HepG2 (cell line): ENCODE results near the gene LCE2A. TPM values are rescaled to one million over a fixed set of nuclear protein-coding genes. Genes with fewer than 3 reads are reported as not detected.

ENCODE experiments used
- ATAC-seq: fragments of 200-7000 bp; cut with Tn5 transposase; 3 replicates; pipeline ENCODE4 v1.9.1; 2020; ENCODE audit warnings: mild to moderate bottlenecking, moderate library complexity
- BruUV-seq: library from RNA; stranded (reverse); fragments of 400-500 nt; replicated peaks from 2 replicates; lab custom pipeline; 2021; lab: Mats Ljungman, UMichigan
- CTCF ChIA-PET: fragments of 300-600 bp; formaldehyde crosslinking; extraction: SDS; loops from one replicate; lab custom pipeline; 2021; ENCODE audit warnings: low total read pairs, inconsistent platforms, low intra/inter-chr PET ratio; lab: Yijun Ruan, JAX
- POLR2A ChIA-PET: fragments of 350-600 bp; sonication (Branson Sonifier 250); formaldehyde crosslinking; loops from one replicate; lab custom pipeline; 2020; ENCODE audit warnings: antibody characterized with exemption, inconsistent platforms; lab: Yijun Ruan, JAX
- DNase-seq: peaks from one replicate; pipeline ENCODE4 v3.0.0-alpha.2; 2015; ENCODE audit warnings: low spot score
- FAIRE-seq: peaks from 3 replicates; lab custom pipeline; 2011; peaks lifted over from hg19 to GRCh38; lab: Jason Lieb, UNC
- H2AFZ ChIP-seq: one replicate; pipeline ENCODE4 v1.6.1; 2011; ENCODE audit warnings: low read length, inconsistent platforms
- H3K27ac ChIP-seq: fragments of 300-600 bp; 3 replicates; pipeline ENCODE4 v1.8.0; 2011; ENCODE audit warnings: mixed run types, mild to moderate bottlenecking, mixed read lengths, low read length, inconsistent platforms; ENCODE audit not compliant: insufficient read depth; ENCODE audit errors: extremely low read length
- H3K27me3 ChIP-seq, 2 experiments: fragments of 200-600 bp in 1 of 2; 2 replicates in 1 of 2; 3 replicates in 1 of 2; pipeline versions ENCODE4 v1.6.0 to v1.8.0; 2011; ENCODE audit warnings: low read length in 2 of 2, mild to moderate bottlenecking in 2 of 2, moderate library complexity in 2 of 2, inconsistent platforms in 1 of 2; ENCODE audit not compliant: insufficient read depth in 2 of 2, control insufficient read depth in 1 of 2
- H3K36me3 ChIP-seq, 2 experiments: fragments of 200-600 bp in 1 of 2; replicated peaks in 1 of 2; 2 replicates in 1 of 2; 3 replicates in 1 of 2; pipeline versions ENCODE4 v1.5.1 to v1.8.0; 2011; ENCODE audit warnings: low read length in 2 of 2, inconsistent platforms in 1 of 2; ENCODE audit not compliant: insufficient read depth in 2 of 2, control insufficient read depth in 1 of 2
- H3K4me1 ChIP-seq: 2 replicates; pipeline ENCODE4 v1.5.1; 2012; ENCODE audit warnings: low read length, inconsistent platforms; ENCODE audit not compliant: insufficient read depth
- H3K4me2 ChIP-seq: 2 replicates; pipeline ENCODE4 v1.6.0; 2011; ENCODE audit warnings: low read depth, low read length, inconsistent platforms
- H3K4me3 ChIP-seq, 3 experiments: fragments of 200-600 bp in 1 of 3; sonication (generic), shearing (Covaris generic) in 1 of 3; replicated peaks in 1 of 3; 2 replicates each; pipeline ENCODE4 v1.5.1; 2011 to 2016; ENCODE audit warnings: low read length in 3 of 3, inconsistent platforms in 2 of 3, low read depth in 2 of 3, mild to moderate bottlenecking in 2 of 3, control low read depth in 1 of 3, mixed read lengths in 1 of 3; ENCODE audit not compliant: insufficient read depth in 1 of 3
- H3K79me2 ChIP-seq: one replicate; pipeline ENCODE4 v1.6.1; 2011; ENCODE audit warnings: low read length, inconsistent platforms; ENCODE audit not compliant: insufficient read depth
- H3K9ac ChIP-seq: 2 replicates; pipeline ENCODE4 v1.6.0; 2011; ENCODE audit warnings: mild to moderate bottlenecking, low read depth, low read length, inconsistent platforms; ENCODE audit not compliant: insufficient read depth
- H3K9me3 ChIP-seq: 2 replicates; pipeline ENCODE4 v1.5.1; 2012; ENCODE audit warnings: mild to moderate bottlenecking, low read length
- H4K20me1 ChIP-seq: 2 replicates; pipeline ENCODE4 v1.6.0; 2011; ENCODE audit warnings: inconsistent platforms, mild to moderate bottlenecking, low read length, moderate library complexity; ENCODE audit not compliant: insufficient read depth
- BATF2 ChIP-seq: sonication (generic); formaldehyde crosslinking; IDR thresholded peaks from 2 replicates; pipeline ENCODE4 v1.8.0; 2022; ENCODE audit warnings: mild to moderate bottlenecking, missing genetic modification reagents, moderate library complexity
- CSRNP1 ChIP-seq: sonication (generic); formaldehyde crosslinking; IDR thresholded peaks from 2 replicates; pipeline ENCODE4 v1.8.1; 2023; ENCODE audit warnings: mild to moderate bottlenecking, missing genetic modification reagents
- FOXM1 ChIP-seq: sonication (generic); formaldehyde crosslinking; IDR thresholded peaks from 2 replicates; pipeline ENCODE4 v1.5.0; 2020; ENCODE audit warnings: missing genetic modification reagents
- HNF1B ChIP-seq: sonication (generic); formaldehyde crosslinking; IDR thresholded peaks from 2 replicates; pipeline ENCODE4 v1.5.1; 2020; ENCODE audit warnings: mild to moderate bottlenecking, moderate library complexity, missing genetic modification reagents
- ISX ChIP-seq: sonication (generic); formaldehyde crosslinking; conservative IDR thresholded peaks from 2 replicates; pipeline ENCODE4 v1.5.0; 2020; ENCODE audit warnings: missing genetic modification reagents
- KAT8 ChIP-seq: IDR thresholded peaks from 2 replicates; pipeline ENCODE4 v1.6.1; 2016; ENCODE audit warnings: missing genetic modification reagents, missing compliant biosample characterization
- MAF1 ChIP-seq: sonication (generic); formaldehyde crosslinking; IDR thresholded peaks from 2 replicates; pipeline ENCODE4 v1.5.0; 2020; ENCODE audit warnings: missing genetic modification reagents, borderline replicate concordance
- MLXIP ChIP-seq: sonication (generic); formaldehyde crosslinking; IDR thresholded peaks from 2 replicates; pipeline ENCODE4 v1.9.0; 2021; ENCODE audit warnings: missing genetic modification reagents, borderline replicate concordance
- NFYC ChIP-seq: IDR thresholded peaks from 2 replicates; pipeline ENCODE4 v1.6.1; 2016; ENCODE audit warnings: missing genetic modification reagents, missing compliant biosample characterization
- PAF1 ChIP-seq: IDR thresholded peaks from 2 replicates; pipeline ENCODE4 v1.6.1; 2016; ENCODE audit warnings: missing genetic modification reagents, missing compliant biosample characterization
- RBM39 ChIP-seq: fragments of 200-400 bp; formaldehyde crosslinking; IDR thresholded peaks from one replicate; pipeline ENCODE4 v1.6.1; 2018; ENCODE audit warnings: antibody characterized with exemption, mild to moderate bottlenecking, low read depth, low read length; ENCODE audit not compliant: poor library complexity, severe bottlenecking
- SALL1 ChIP-seq: sonication (generic); formaldehyde crosslinking; IDR thresholded peaks from 2 replicates; pipeline ENCODE4 v1.8.0; 2022; ENCODE audit warnings: mild to moderate bottlenecking, missing genetic modification reagents
- SATB2 ChIP-seq: sonication (generic); formaldehyde crosslinking; IDR thresholded peaks from 2 replicates; pipeline ENCODE4 v1.5.0; 2020; ENCODE audit warnings: missing genetic modification reagents
- ZNF496 ChIP-seq: sonication (generic); formaldehyde crosslinking; IDR thresholded peaks from 2 replicates; pipeline ENCODE4 v1.8.1; 2023; ENCODE audit warnings: mild to moderate bottlenecking, moderate library complexity, missing genetic modification reagents; ENCODE audit not compliant: insufficient replicate concordance
- ZNF7 ChIP-seq: IDR thresholded peaks from 2 replicates; pipeline ENCODE4 v1.6.1; 2016; ENCODE audit warnings: missing biosample characterization, missing genetic modification reagents
- in situ Hi-C: cut with HindIII; loops from 2 replicates; pipeline ENCODE4 v1.10.0; 2017; ENCODE audit warnings: low pct_unique_long_range_greater_than_20kb; ENCODE audit not compliant: extremely low pct_ligation_motif_present
- intact Hi-C: fragments of 100-400 bp; cut with micrococcal nuclease; formaldehyde crosslinking; loops from one replicate; pipeline ENCODE4 v1.10.0; 2022; ENCODE audit not compliant: unreplicated experiment
- polyA plus RNA-seq, 8 experiments: library from polyadenylated mRNA; depleted of rRNA in 3 of 8; stranded (reverse) in 7 of 8; unstranded in 1 of 8; fragments of >200 nt; fragmentation: Illumina TruSeq in 4 of 8; extraction: Trizol in 4 of 8; gene quantifications; 2 replicates each; pipeline versions ENCODE4 v1.2.1 to v1.2.3, GENCODE V29; 2011 to 2016; ENCODE audit warnings: low read depth in 4 of 8, missing spikeins in 1 of 8, mixed read lengths in 1 of 8; ENCODE audit not compliant: insufficient read depth in 1 of 8
- total RNA-seq, 5 experiments: library from RNA; depleted of rRNA; stranded (reverse); fragments of >200 nt; fragmentation: Illumina TruSeq; extraction: Trizol; gene quantifications; 2 replicates each; pipeline ENCODE4 v1.2.3, GENCODE V29; 2016; ENCODE audit warnings: low read depth in 1 of 5
- TF ChIP-seq, protein P1 (sequence below): IDR thresholded peaks from 2 replicates; pipeline ENCODE4 v1.6.1; 2012; ENCODE audit warnings: low read length, improper control_type of control experiment

The LCE2A gene
- total and polyA plus RNA-seq, 2 of the 13 experiments (the other 11 are each of a cell fraction or from before 2014, with no cell fraction given), result not detected

DNA sequence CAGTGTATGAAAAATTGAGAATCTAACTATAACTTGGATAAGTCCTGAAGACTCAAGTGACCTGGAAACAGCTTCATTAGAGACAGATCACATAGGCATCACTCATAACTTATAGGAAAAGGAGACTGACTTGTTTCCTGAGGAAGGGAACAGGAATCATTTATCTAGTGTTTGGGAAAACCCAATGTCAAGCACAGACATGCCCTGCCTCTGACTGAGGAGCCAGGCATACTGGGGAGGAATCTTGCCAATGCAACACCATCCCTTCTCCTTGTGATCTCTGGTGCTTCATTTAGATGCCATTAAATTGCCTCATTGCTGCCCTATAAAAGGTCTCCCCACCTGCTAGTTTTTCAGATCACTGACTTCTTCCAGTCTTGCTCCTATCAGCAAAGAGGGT lies 20.1 kb downstream of the LCE2A start:
- Histone ChIP-seq H2AFZ (no peak overlapping the region), H3K4me2 (no peak overlapping the region), H4K20me1 (no peaks in the 10 kb centered on the region), H3K9ac (no peak overlapping the region), H3K27ac (no peak overlapping the region), H3K36me3 (no peaks in the 10 kb centered on the region), H3K9me3 (peaks cover 6% of the 10 kb centered on the region; the same call in 1 of the 2 replicates), H3K4me3 (no peak overlapping the region), H3K4me1 (no peaks in the 10 kb centered on the region), H3K27me3 (no peaks in the 10 kb centered on the region), H3K79me2 (no peaks in the 10 kb centered on the region)
- intact Hi-C loops (no loop called here), in situ Hi-C loops (no loop called here)
- no TSS peak for BruUV-seq
- CTCF ChIA-PET, result no interaction called here
- DNase-seq (no peak), FAIRE-seq (no peak), ATAC-seq (no peak)
- POLR2A ChIA-PET, result no interaction called here
- TF ChIP-seq, protein P1, sequence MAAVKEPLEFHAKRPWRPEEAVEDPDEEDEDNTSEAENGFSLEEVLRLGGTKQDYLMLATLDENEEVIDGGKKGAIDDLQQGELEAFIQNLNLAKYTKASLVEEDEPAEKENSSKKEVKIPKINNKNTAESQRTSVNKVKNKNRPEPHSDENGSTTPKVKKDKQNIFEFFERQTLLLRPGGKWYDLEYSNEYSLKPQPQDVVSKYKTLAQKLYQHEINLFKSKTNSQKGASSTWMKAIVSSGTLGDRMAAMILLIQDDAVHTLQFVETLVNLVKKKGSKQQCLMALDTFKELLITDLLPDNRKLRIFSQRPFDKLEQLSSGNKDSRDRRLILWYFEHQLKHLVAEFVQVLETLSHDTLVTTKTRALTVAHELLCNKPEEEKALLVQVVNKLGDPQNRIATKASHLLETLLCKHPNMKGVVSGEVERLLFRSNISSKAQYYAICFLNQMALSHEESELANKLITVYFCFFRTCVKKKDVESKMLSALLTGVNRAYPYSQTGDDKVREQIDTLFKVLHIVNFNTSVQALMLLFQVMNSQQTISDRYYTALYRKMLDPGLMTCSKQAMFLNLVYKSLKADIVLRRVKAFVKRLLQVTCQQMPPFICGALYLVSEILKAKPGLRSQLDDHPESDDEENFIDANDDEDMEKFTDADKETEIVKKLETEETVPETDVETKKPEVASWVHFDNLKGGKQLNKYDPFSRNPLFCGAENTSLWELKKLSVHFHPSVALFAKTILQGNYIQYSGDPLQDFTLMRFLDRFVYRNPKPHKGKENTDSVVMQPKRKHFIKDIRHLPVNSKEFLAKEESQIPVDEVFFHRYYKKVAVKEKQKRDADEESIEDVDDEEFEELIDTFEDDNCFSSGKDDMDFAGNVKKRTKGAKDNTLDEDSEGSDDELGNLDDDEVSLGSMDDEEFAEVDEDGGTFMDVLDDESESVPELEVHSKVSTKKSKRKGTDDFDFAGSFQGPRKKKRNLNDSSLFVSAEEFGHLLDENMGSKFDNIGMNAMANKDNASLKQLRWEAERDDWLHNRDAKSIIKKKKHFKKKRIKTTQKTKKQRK, result no peak
- TF ChIP-seq MAF1 (no peak), PAF1 (CRISPR knock-in tag) (no peak), BATF2 (CRISPR knock-in tag) (no peak), ZNF496 (CRISPR knock-in tag) (no peak), FOXM1 (CRISPR knock-in tag) (no peak), SATB2 (no peak), MLXIP (CRISPR knock-in tag) (no peak), CSRNP1 (CRISPR knock-in tag) (no peak), KAT8 (CRISPR knock-in tag) (no peak), RBM39 (no peak), ISX (CRISPR knock-in tag) (no peak), NFYC (CRISPR knock-in tag) (no peak), SALL1 (CRISPR knock-in tag) (no peak), ZNF7 (CRISPR knock-in tag) (no peak), HNF1B (CRISPR knock-in tag) (no peak)
